GM12892 (cell line): Measurements from ENCODE around the gene ARHGEF12.

Experiments used
- POLR2A ChIP-seq: IDR thresholded peaks from 2 replicates; pipeline ENCODE4 v1.6.1; 2011; ENCODE audit warnings: low read depth, low read length, control low read depth
- POLR2AphosphoS5 ChIP-seq: IDR thresholded peaks from 2 replicates; pipeline ENCODE4 v1.6.1; 2011; ENCODE audit warnings: low read depth, low read length, control low read depth
- TAF1 ChIP-seq: IDR thresholded peaks from 2 replicates; pipeline ENCODE4 v1.6.1; 2011; ENCODE audit warnings: low read depth, mild to moderate bottlenecking, control low read depth, low read length, borderline replicate concordance

GRCh38 chr11:120465921-120466534 is 129.8 kb downstream of the ARHGEF12 start:
- TF ChIP-seq POLR2AphosphoS5 (no peak), POLR2A (no peak), TAF1 (no peak)
